ENCODE results near the gene KRTAP10-11.

KRTAP10-11 gene

DNA sequence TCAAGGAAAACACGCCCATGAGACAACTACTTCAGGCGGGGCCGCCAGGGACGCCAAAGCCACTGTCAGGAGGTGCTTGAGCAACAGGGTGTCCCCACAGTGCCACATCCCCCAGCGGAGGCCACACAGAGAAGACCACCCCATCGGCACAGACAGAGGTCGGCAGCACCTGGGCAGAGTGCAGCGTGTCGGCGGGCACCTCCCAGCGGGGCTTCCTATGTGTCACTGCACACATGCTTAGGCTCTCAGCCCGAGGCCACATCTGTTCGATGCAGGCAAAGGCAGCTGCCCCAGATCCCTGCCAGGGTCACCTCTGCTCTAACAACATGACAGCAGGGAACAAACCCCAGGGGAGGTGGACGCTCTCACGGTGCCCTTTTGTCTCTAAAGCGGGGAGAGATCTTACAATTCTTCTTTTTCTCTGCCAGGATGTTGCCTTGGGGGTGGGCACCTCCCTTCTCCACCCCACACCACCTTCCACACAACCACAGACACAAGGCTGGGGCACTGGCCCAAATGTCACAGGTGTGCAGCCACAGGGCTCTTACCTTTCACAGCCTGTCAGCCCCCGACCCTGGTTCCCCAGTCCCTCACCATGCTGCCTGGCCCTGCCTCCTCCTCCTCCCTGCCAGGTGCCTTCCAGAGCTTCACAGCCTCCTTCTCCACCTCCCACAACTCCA lies 30.2 kb upstream of the KRTAP10-11 start:
- Histone ChIP-seq H3K4me3 (ENCODE audit: low read length in 2 of 2) (no peak overlapping the region), H3K27ac (ENCODE audit: low read depth in 2 of 2, low read length in 2 of 2) (no peak overlapping the region), H3K9ac (ENCODE audit: low read depth in 1 of 2, low read length in 2 of 2) (no peak overlapping the region), H3K27me3 (ENCODE audit: control insufficient read depth in 2 of 2, insufficient read depth in 2 of 2, low read length in 2 of 2) (no peaks in the 10 kb centered on the region), H3K36me3 (ENCODE audit: control insufficient read depth in 2 of 2, insufficient read depth in 2 of 2, low read length in 2 of 2) (no peaks in the 10 kb centered on the region), H3K4me1 (ENCODE audit: control insufficient read depth in 2 of 2, insufficient read depth in 2 of 2, low read length in 2 of 2) (no peaks in the 10 kb centered on the region), H3K9me3 (ENCODE audit: control insufficient read depth in 2 of 2, low read length in 2 of 2) (peaks cover 0 to 5% of the 10 kb centered on the region in 2 donors)

DNA sequence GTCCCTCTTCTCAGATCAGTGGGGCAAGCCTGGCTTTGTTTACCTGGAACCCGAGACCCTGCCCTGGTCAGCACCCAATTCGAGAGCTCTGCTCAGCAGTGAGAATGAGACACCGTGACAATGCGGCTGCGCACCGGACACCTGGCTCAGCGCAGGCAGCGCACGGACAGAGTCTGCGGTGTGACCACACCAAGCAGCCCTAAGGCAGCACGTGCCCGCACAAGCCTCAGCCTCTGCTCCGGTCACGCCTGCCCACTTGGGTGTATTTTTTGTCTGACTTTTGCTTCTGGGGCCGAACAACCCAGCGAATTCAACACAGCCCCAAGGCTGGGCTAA lies 29.7 kb upstream of the KRTAP10-11 start:
- H3K4me3 ChIP-seq (ENCODE audit: low read length in 2 of 2) = no peak overlapping the region
- no peaks in the 10 kb centered on the region for H3K36me3 ChIP-seq (ENCODE audit: control insufficient read depth in 2 of 2, insufficient read depth in 2 of 2, low read length in 2 of 2)
- no peak overlapping the region for H3K9ac ChIP-seq (ENCODE audit: low read depth in 1 of 2, low read length in 2 of 2)
- peaks cover 0 to 5% of the 10 kb centered on the region in 2 donors for H3K9me3 ChIP-seq (ENCODE audit: control insufficient read depth in 2 of 2, low read length in 2 of 2)
- no peaks in the 10 kb centered on the region for H3K4me1 ChIP-seq (ENCODE audit: control insufficient read depth in 2 of 2, insufficient read depth in 2 of 2, low read length in 2 of 2)
- H3K27me3 ChIP-seq (ENCODE audit: control insufficient read depth in 2 of 2, insufficient read depth in 2 of 2, low read length in 2 of 2) = no peaks in the 10 kb centered on the region
- H3K27ac ChIP-seq (ENCODE audit: low read depth in 2 of 2, low read length in 2 of 2) = no peak overlapping the region

DNA sequence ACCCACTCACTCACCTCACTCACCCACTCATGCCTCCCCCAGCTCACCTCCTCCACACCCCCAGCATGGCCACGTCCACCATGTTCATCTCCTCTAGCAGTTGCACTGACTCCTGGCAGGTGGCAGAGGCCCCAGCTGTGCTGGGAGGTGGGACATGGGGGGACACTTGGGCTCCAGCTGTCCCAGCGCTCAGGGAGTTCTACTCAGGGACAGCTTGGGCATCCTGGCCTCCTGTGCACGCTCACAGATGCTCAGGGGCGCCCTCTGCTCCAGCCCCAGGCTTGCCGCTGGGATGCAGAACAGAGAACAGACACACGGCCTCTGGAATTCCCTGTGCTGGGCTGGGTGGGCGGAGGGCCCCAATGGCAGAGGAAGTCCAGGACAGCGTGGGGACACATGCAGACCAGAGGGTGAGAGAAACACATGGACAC lies 29.1 kb upstream of the KRTAP10-11 start:
- no peaks in the 10 kb centered on the region for H3K4me1 ChIP-seq (ENCODE audit: control insufficient read depth in 2 of 2, insufficient read depth in 2 of 2, low read length in 2 of 2)
- no peak overlapping the region for H3K4me3 ChIP-seq (ENCODE audit: low read length in 2 of 2)
- no peak overlapping the region for H3K27ac ChIP-seq (ENCODE audit: low read depth in 2 of 2, low read length in 2 of 2)
- H3K36me3 ChIP-seq (ENCODE audit: control insufficient read depth in 2 of 2, insufficient read depth in 2 of 2, low read length in 2 of 2) = no peaks in the 10 kb centered on the region
- H3K27me3 ChIP-seq (ENCODE audit: control insufficient read depth in 2 of 2, insufficient read depth in 2 of 2, low read length in 2 of 2) = no peaks in the 10 kb centered on the region
- H3K9me3 ChIP-seq (ENCODE audit: control insufficient read depth in 2 of 2, low read length in 2 of 2) = no peaks in the 10 kb centered on the region
- no peak overlapping the region for H3K9ac ChIP-seq (ENCODE audit: low read depth in 1 of 2, low read length in 2 of 2)

DNA sequence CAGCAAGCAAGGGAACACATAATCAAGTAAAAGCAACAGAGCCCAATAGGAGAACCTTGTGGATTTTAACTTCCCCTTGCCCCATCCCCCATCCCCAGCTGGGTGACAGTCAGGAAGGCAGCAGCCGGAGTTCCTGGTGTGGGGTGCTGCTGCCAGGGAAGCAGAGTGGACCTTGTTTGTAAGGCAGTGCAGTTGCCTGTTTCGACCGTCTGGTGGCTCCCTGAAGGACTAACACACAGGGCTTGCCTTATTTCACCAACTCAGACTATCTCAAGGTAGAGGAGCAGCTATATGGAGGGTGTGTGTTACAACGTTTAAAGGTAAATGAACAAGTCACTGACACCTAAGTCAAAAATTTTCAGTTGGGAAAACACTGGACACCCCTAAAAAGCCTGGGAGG lies 27.7 kb upstream of the KRTAP10-11 start:
- H3K4me1 ChIP-seq (ENCODE audit: control insufficient read depth in 2 of 2, insufficient read depth in 2 of 2, low read length in 2 of 2) = no peaks in the 10 kb centered on the region
- H3K4me3 ChIP-seq (ENCODE audit: low read length in 2 of 2) = no peak overlapping the region
- no peak overlapping the region for H3K9ac ChIP-seq (ENCODE audit: low read depth in 1 of 2, low read length in 2 of 2)
- H3K27ac ChIP-seq (ENCODE audit: low read depth in 2 of 2, low read length in 2 of 2) = peak overlapping the region in 1 of 2 donors; percentile 65
- H3K36me3 ChIP-seq (ENCODE audit: control insufficient read depth in 2 of 2, insufficient read depth in 2 of 2, low read length in 2 of 2) = no peaks in the 10 kb centered on the region
- H3K9me3 ChIP-seq (ENCODE audit: control insufficient read depth in 2 of 2, low read length in 2 of 2) = peaks cover 0 to 2% of the 10 kb centered on the region in 2 donors
- H3K27me3 ChIP-seq (ENCODE audit: control insufficient read depth in 2 of 2, insufficient read depth in 2 of 2, low read length in 2 of 2) = no peaks in the 10 kb centered on the region

DNA sequence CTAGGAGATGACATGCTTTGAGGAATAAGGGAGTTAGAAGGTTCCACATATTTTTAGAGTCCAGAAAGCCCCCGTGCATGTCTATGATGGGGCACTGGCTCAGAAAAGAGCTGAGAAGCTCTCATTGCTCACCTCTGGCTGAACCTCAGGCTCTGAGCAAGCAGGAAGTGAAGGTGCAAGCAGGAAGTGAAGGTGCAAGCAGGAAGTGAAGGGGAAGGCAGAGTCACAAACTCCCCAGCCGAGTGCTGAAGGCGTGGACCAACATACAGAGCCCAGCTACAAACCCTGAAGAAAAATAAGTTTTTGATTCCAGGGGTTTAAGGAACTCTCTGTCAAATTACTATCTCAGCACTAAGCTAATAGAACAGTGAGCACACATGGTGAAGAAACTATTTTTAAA lies 27.3 kb upstream of the KRTAP10-11 start:
- Histone ChIP-seq H3K9me3 (ENCODE audit: control insufficient read depth in 2 of 2, low read length in 2 of 2) (peaks cover 0 to 2% of the 10 kb centered on the region in 2 donors), H3K36me3 (ENCODE audit: control insufficient read depth in 2 of 2, insufficient read depth in 2 of 2, low read length in 2 of 2) (no peaks in the 10 kb centered on the region), H3K27ac (ENCODE audit: low read depth in 2 of 2, low read length in 2 of 2) (peak overlapping the region in 1 of 2 donors; percentile 65), H3K27me3 (ENCODE audit: control insufficient read depth in 2 of 2, insufficient read depth in 2 of 2, low read length in 2 of 2) (no peaks in the 10 kb centered on the region), H3K4me1 (ENCODE audit: control insufficient read depth in 2 of 2, insufficient read depth in 2 of 2, low read length in 2 of 2) (no peaks in the 10 kb centered on the region), H3K4me3 (ENCODE audit: low read length in 2 of 2) (no peak overlapping the region), H3K9ac (ENCODE audit: low read depth in 1 of 2, low read length in 2 of 2) (no peak overlapping the region)

DNA sequence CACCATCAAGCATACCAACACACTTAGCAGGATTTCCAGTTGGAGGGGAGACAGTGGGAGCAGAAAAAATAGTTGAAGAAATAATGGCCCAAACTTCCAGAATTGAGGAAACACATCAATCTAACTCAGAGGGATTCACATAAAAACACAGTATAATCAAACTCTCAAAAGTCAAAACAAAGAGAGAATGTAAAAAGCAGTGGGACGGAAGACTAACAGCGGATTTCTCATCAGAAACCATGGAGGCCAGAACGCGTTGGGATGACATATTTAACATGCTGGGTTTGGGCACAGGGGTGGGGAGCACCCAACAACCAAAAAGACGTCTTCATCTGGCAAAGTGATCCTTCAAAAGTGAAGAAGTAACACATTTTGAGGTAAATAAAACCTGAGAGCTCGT lies 26.3 kb upstream of the KRTAP10-11 start:
- Histone ChIP-seq H3K4me1 (ENCODE audit: control insufficient read depth in 2 of 2, insufficient read depth in 2 of 2, low read length in 2 of 2) (no peaks in the 10 kb centered on the region), H3K27me3 (ENCODE audit: control insufficient read depth in 2 of 2, insufficient read depth in 2 of 2, low read length in 2 of 2) (no peaks in the 10 kb centered on the region), H3K9ac (ENCODE audit: low read depth in 1 of 2, low read length in 2 of 2) (no peak overlapping the region), H3K4me3 (ENCODE audit: low read length in 2 of 2) (no peak overlapping the region), H3K36me3 (ENCODE audit: control insufficient read depth in 2 of 2, insufficient read depth in 2 of 2, low read length in 2 of 2) (no peaks in the 10 kb centered on the region), H3K27ac (ENCODE audit: low read depth in 2 of 2, low read length in 2 of 2) (no peak overlapping the region), H3K9me3 (ENCODE audit: control insufficient read depth in 2 of 2, low read length in 2 of 2) (peaks cover 0 to 2% of the 10 kb centered on the region in 2 donors)

DNA sequence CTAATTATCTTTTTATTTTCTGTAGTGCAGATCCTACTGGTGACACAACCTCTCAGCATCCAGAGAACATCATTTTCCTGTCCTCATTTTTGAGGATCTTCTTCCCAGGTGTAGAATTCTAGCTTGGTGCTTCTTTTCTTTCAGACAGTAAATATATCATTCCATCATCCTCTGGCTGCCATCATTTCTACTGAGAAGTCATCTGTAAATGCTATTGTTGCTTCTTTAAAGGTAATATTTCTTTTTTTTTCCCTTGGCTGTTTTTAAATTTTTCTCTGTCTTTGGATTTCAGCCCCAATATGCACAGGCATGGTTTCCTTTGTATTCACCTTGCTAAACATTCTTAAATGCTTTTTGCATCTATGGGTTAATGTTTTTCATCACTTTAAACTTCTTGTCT lies 22.6 kb upstream of the KRTAP10-11 start:
- Histone ChIP-seq H3K36me3 (ENCODE audit: control insufficient read depth in 2 of 2, insufficient read depth in 2 of 2, low read length in 2 of 2) (no peaks in the 10 kb centered on the region), H3K4me3 (ENCODE audit: low read length in 2 of 2) (no peak overlapping the region), H3K4me1 (ENCODE audit: control insufficient read depth in 2 of 2, insufficient read depth in 2 of 2, low read length in 2 of 2) (no peaks in the 10 kb centered on the region), H3K27ac (ENCODE audit: low read depth in 2 of 2, low read length in 2 of 2) (no peak overlapping the region), H3K27me3 (ENCODE audit: control insufficient read depth in 2 of 2, insufficient read depth in 2 of 2, low read length in 2 of 2) (no peaks in the 10 kb centered on the region), H3K9me3 (ENCODE audit: control insufficient read depth in 2 of 2, low read length in 2 of 2) (peaks cover 0 to 2% of the 10 kb centered on the region in 2 donors), H3K9ac (ENCODE audit: low read depth in 1 of 2, low read length in 2 of 2) (no peak overlapping the region)

DNA sequence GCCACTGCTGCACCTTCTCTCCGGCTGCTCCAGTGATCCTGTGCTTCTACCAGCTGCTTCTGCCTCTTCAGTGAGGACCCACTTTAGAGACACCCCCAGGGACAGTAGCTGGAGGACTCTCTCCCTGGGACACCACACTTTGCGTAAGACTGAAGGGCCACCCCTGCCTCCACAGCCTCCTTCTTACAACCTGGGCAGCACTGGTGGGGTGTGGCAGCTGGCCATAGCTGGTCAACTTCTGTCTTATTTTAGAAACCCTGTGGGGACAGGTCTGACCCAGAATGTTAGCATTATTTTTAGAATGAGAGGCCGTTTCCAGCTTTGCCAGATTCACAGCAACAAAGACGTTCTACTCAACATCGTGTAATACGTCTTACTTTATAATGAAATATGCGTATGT lies 20.5 kb upstream of the KRTAP10-11 start:
- Histone ChIP-seq H3K9me3 (ENCODE audit: control insufficient read depth in 2 of 2, low read length in 2 of 2) (peaks cover 0 to 2% of the 10 kb centered on the region in 2 donors), H3K36me3 (ENCODE audit: control insufficient read depth in 2 of 2, insufficient read depth in 2 of 2, low read length in 2 of 2) (no peaks in the 10 kb centered on the region), H3K9ac (ENCODE audit: low read depth in 1 of 2, low read length in 2 of 2) (no peak overlapping the region), H3K27ac (ENCODE audit: low read depth in 2 of 2, low read length in 2 of 2) (no peak overlapping the region), H3K27me3 (ENCODE audit: control insufficient read depth in 2 of 2, insufficient read depth in 2 of 2, low read length in 2 of 2) (no peaks in the 10 kb centered on the region), H3K4me1 (ENCODE audit: control insufficient read depth in 2 of 2, insufficient read depth in 2 of 2, low read length in 2 of 2) (no peaks in the 10 kb centered on the region), H3K4me3 (ENCODE audit: low read length in 2 of 2) (no peak overlapping the region)

DNA sequence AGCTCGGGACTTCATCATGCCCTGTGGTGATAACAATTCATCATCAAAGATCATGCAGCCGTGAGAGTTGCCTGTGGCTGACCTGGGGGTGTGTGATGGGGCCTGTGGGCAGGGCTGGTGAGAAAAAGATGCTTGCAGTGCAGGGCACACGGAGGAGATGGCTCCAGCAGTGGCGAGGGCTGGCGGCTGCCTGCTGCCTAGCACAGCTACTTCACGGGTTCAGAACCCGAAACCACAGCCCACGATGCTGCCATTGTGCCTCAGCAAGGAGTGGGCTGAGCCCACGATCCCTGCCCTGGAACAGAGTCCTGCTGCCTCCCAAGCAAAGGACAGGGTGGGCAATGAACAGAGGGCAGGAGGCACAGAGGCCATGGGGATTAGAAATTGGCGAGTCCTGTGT lies 20.0 kb upstream of the KRTAP10-11 start:
- Histone ChIP-seq H3K4me3 (ENCODE audit: low read length in 2 of 2) (no peak overlapping the region), H3K9me3 (ENCODE audit: control insufficient read depth in 2 of 2, low read length in 2 of 2) (peaks cover 0 to 3% of the 10 kb centered on the region in 2 donors), H3K36me3 (ENCODE audit: control insufficient read depth in 2 of 2, insufficient read depth in 2 of 2, low read length in 2 of 2) (no peaks in the 10 kb centered on the region), H3K4me1 (ENCODE audit: control insufficient read depth in 2 of 2, insufficient read depth in 2 of 2, low read length in 2 of 2) (no peaks in the 10 kb centered on the region), H3K9ac (ENCODE audit: low read depth in 1 of 2, low read length in 2 of 2) (no peak overlapping the region), H3K27ac (ENCODE audit: low read depth in 2 of 2, low read length in 2 of 2) (no peak overlapping the region), H3K27me3 (ENCODE audit: control insufficient read depth in 2 of 2, insufficient read depth in 2 of 2, low read length in 2 of 2) (no peaks in the 10 kb centered on the region)

DNA sequence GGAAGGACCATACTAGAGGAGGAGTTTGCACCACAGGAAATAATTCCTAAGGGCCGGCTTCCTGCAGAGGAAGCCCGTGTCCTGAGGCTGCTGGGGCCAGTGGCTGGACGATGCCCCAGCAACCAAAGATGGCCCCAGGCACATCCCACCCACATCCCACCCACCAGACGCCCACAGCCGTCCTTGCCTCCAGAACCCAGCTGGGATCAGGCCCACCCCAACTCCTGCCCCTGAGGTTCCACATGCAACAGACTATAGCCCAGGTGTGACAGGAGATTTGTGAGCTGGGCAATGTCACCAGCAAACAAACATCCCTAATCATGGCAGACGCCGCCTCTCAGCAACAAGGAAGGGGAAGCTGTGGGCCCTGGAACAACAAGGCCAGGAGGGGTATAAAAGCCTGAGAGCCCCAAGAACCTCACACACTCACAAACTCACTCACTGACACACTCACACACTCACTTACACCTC lies 19.5 kb upstream of the KRTAP10-11 start, which contains the start of gene KRTAP10-9:
KRTAP10-9 (plus strand) TSS at position 421 of the 471 bp plus-strand sequence. CDS start 79 bp downstream, outside the sequence.
- H3K4me3 ChIP-seq (ENCODE audit: low read length in 2 of 2) = no peak within 1 kb of the TSS
- no peak within 1 kb of the TSS for H3K27ac ChIP-seq (ENCODE audit: low read depth in 2 of 2, low read length in 2 of 2)
- H3K9ac ChIP-seq (ENCODE audit: low read depth in 1 of 2, low read length in 2 of 2) = no peak within 1 kb of the TSS
- peaks cover 0 to 4% of the 10 kb centered on the region in 2 donors for H3K9me3 ChIP-seq (ENCODE audit: control insufficient read depth in 2 of 2, low read length in 2 of 2)
- H3K36me3 ChIP-seq (ENCODE audit: control insufficient read depth in 2 of 2, insufficient read depth in 2 of 2, low read length in 2 of 2) = no peaks in the 10 kb centered on the region
- no peaks in the 10 kb centered on the region for H3K27me3 ChIP-seq (ENCODE audit: control insufficient read depth in 2 of 2, insufficient read depth in 2 of 2, low read length in 2 of 2)
- H3K4me1 ChIP-seq (ENCODE audit: control insufficient read depth in 2 of 2, insufficient read depth in 2 of 2, low read length in 2 of 2) = no peaks in the 10 kb centered on the region

Data from mucosa of rectum (tissue), 2 donors.